GM18867 (cell line): Measurements from ENCODE around the gene KCNAB1.

Experiments used
- ATAC-seq: cut with Tn5 transposase; IDR thresholded peaks from one replicate; pipeline ENCODE4 v1.9.1; 2021; ENCODE audit warnings: mild to moderate bottlenecking, moderate library complexity; ENCODE audit not compliant: unreplicated experiment

KCNAB1 gene

DNA sequence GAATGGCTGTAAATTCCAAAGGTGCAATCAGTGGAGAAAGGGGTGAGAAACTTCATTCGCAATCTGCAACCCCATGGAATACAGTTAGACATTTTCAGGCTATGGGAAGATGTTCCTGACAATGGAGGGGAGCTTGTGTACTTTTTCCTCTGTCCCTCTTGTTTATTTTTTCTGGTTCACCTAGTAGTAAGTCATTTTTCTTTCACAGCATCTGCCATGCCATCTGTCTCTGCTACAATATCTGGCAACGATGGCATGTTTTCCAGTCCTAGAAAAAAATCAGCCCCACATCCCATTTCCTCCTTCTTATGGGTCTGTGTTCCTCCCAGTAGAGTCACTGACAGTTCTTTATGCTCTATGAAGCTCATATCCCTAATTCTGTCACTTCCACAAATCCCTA, 358.5 kb downstream of the KCNAB1 start:
- no peak for ATAC-seq

- ATAC-seq: no peak
Measured at GRCh38 chr3:156479604-156480003, 359.2 kb downstream of the KCNAB1 start.

DNA sequence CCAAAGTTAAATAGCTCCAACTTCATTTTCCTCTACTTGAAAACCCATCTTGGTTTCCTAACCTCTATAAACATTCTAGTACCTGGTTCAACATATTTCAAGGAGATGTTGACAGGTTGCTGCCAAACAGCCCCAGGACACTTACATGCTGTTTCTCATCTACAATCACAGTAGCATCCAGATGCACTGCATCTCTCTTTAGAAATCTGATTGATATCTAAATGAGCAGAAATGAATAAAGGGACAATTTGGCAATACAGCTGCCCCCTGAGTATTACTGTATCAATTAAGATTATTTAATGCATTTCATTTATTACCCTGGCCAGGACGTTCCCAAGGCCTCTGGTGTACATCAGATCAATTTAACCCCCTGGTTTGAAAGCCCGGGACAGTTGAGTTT, 360.6 kb downstream of the KCNAB1 start:
- ATAC-seq: no peak

DNA sequence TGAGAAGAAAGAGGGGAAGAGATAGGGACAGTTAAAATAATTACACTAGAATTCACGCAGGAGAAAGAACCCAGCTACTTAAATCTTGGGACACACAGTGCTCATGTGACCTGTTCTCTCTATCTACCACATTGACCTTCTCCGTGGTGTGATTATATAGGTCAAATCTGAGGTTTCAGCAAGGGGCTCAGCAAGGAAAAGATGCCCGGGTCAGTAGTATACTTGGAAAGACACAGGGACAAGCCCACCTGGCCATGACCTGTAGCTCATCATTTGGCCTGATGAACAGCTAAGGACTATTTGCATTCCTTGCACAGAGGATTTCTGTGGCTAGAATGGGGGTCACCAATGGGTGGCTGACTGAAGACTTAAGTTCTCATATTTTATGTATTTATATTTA, 362.6 kb downstream of the KCNAB1 start:
- no peak for ATAC-seq

- ATAC-seq: peak; percentile 84
Measured at GRCh38 chr3:156483426-156483825, 363.0 kb downstream of the KCNAB1 start.

GRCh38 chr3:156483961-156484787, 363.8 kb downstream of the KCNAB1 start:
- peak; percentile 78 for ATAC-seq

GRCh38 chr3:156488767-156489166, 368.4 kb downstream of the KCNAB1 start:
- no peak for ATAC-seq

DNA sequence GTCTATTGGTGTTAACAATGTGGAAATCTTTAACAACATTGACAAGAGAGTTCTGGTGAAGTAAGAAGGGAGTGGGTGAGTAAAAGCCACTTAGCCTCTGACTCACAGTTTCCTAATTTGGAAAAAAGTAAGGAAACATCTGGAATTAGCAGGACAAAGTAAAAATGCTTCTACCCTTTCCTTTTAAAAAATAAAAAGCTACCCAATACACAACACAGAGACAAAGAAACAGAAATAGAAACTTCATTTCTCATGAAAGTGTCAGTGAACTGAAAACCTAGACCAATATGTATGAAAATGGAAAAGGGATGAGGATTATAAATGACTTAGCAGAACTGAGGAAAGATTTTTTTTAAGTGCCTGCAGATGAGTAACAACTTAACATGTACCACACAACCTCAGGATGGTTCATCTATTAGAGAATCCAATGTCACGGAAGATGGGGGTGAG, 369.1 kb downstream of the KCNAB1 start:
- ATAC-seq: peak; percentile 46

DNA sequence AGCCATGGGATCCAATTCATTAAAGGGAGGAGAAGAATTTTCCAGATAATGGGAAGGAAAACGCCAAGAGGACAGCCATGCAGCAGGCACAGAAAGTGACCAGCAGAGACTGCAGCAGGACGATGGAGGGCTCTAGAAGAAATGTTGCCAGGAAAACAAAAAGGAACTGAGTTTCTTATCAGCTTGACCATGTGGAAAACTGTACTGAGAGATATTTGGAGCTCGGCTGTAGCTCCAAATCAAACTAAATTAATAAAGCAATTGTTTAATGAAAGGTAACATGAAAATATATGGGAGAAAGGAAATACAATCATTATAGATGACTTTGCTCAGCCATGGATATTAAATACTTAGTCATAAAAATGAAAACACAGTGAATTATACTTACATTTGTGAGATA, 370.8 kb downstream of the KCNAB1 start:
- no peak for ATAC-seq

DNA sequence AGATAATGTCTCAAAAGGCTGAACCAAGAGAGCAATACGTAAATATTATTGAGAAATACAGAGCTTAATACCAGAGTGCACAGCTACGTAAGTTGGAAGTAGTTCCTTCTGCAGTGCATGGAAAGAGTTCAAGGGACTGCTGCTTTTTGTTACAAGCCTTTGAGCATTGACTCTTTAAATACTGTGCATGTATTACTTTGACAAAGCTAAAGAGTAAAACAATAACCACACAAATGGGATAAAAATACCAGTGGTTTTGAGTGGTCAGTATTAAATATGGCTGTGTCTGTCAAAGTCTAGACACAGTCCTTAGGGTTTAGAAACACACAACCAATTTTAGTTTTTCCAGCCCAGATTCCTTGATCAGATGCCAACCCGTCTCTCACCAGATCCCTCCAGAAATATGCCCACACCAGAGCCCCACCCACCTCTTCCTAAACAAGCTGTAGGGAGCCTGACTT, 372.5 kb downstream of the KCNAB1 start:
- no peak for ATAC-seq

GRCh38 chr3:156493887-156494286, 373.5 kb downstream of the KCNAB1 start:
- peak; percentile 62 for ATAC-seq

GRCh38 chr3:156495816-156496215, 375.4 kb downstream of the KCNAB1 start:
- no peak for ATAC-seq

GRCh38 chr3:156497326-156497725, 376.9 kb downstream of the KCNAB1 start:
- no peak for ATAC-seq

DNA sequence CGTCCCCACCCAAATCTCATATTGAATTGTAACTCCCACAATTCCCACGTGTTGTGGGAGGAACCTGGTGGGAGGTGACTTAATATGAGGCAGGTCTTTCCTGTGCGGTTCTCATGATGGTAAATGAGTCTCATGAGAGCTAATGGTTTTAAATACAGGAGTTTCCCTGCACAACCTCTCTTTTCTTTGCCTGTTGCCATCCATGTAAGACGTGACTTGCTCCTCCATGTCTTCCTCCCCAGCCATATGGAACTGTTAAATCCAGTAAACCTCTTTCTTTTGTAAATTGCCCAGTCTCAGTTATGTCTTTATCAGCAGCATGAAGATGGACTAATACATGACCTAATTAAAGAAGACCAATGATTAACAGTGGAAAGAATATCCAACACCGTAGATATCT, 377.9 kb downstream of the KCNAB1 start:
- no peak for ATAC-seq

GRCh38 chr3:156507285-156507684, 386.9 kb downstream of the KCNAB1 start:
- no peak for ATAC-seq

DNA sequence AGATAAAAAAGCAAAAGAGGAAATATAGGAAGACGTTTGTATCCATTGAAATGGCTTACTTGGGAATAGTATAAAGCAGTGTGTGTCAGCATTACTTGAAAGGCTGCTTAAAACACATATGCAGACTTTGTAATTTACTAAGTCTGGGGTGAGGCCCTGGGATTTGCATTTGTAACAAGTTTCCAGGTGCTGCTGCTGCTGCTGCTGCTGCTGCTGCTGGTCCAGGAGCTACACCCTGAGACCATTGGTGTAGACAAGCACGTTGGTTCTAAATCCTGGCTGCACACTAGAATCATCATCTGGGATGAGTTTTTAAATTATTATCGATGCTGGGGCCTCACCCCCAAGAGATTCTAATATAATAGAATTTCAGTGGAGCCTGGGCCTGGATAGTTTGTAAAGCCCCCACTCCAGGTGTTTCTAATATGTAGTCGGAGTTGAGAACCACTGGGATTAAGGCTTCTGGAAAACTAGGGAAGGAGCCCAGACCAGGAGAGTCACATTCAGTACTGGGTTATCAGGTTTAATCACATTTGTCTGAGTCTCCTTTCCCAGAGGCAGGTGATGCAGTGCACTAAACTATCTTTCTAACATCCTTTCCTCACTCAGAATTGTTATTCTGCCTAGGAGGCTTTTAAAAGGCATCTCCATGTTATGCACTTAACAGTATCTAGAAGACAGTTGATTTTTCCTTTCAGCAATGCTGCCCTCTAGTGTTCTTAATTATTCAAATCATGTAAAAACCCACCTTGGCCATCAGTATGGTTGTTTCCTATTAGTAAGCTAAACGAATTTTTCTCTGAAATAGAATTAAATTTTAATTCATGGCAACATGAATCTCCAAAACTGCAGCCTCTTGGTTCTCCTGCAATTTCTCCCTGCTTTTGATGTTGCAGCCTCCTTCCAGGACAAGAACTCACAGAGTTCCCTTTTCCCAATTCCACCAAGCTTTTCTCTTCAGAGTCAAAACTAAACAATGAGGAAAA, 389.1 kb downstream of the KCNAB1 start:
- ATAC-seq: peak; percentile 75

- no peak for ATAC-seq
Measured at GRCh38 chr3:156511987-156512677, 391.8 kb downstream of the KCNAB1 start.

DNA sequence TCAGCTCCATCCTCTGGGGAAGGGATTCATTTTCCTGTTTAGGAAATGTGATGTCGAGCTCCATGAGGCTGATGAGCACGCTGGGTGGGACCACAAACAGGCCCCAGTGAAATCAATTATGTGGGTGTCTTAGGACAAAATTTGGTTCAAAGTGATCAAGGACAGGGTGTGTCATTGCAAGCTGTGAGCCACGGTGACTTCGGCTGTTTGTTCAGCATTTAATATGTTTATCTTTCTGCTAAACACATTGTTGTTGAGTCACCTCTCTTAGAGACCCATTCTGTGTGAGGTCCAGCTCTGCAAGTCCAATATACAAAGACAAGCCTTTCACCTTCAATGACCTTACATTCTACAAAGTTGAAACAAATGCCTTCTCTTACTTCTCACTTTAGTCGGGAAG, 393.2 kb downstream of the KCNAB1 start:
- ATAC-seq: no peak

- ATAC-seq: no peak
Measured at GRCh38 chr3:156516284-156516683, 395.9 kb downstream of the KCNAB1 start.

GRCh38 chr3:156516961-156517360, 396.6 kb downstream of the KCNAB1 start:
- no peak for ATAC-seq

DNA sequence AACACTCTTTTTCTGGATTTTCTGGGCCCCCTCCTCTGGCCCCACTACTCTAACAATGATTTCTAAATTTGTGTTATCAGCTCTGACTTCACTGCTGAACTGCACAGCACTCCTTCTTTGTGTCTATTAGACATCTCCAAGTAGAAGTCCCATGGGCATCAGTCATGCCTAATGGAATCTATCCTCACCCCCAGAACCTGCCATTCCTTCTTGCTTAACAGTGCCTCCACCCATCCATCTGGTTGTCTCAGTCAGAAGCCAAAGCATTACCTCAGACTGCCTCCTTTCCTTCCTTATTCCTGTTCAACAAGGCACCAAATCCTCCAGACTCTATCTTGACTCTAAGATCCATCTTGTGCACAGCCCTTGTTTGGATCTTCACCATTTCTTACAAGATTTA, 398.3 kb downstream of the KCNAB1 start:
- no peak for ATAC-seq
